Activated naive CD4-positive, alpha-beta T cell (primary cell): Measurements from ENCODE around the gene ARHGEF39.
"Not testable (repeated sequence)": the region's sequence is repeated elsewhere in the genome, so short reads cannot be mapped to it uniquely, and the experiment has no call there.

ENCODE experiments used
- DNase-seq, 4 experiments: peaks; one replicate each; lab custom pipeline; 2025; lab: John Stamatoyannopoulos, UW

The ARHGEF39 gene

DNA sequence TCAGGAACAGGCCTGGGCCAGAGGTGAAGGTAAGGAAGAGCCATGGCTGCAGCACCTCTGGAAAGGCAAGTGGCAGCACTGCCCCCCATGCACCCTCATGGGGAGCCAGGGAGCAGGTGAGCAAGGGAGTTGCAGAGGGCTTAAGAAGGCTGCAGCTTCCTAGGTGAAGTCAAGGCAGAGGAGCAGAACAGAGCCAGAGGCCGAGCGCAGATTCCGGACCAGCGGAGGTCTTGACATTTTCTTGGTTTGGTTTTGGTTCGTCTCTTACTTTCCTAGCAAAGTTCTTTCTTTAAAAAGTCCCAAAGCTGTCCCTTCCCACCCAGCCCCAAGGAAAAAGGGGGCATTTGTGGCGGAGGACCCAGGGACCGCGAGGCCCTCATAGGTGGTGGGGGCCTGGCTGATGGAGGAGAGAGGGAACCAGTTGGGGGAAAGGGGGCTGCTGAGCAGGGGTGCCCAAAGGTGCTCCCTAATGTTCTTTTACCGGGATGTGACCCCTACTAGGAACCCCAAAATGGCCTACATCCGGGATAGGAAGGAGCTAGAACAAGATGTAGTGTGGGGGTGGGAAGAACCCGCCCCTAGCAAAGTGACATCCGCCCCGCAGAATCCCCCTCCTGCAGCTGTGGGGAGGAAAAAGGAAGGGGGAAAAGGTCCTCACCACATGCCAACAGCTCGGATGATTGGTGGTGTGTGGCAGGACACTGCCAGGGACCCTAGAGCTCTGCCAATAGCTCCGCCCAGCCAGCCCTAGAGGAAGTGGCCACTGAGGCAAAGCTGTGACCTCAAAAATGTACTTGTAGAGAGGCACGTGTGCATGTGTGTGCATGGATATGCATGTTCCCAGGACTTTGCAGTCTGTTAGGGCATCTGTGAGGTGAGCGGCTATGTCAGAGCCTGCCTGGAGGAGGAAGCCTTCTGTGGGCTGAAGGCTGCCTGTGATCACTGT, 45.9 kb downstream of the ARHGEF39 start:
- DNase-seq = no peak

DNA sequence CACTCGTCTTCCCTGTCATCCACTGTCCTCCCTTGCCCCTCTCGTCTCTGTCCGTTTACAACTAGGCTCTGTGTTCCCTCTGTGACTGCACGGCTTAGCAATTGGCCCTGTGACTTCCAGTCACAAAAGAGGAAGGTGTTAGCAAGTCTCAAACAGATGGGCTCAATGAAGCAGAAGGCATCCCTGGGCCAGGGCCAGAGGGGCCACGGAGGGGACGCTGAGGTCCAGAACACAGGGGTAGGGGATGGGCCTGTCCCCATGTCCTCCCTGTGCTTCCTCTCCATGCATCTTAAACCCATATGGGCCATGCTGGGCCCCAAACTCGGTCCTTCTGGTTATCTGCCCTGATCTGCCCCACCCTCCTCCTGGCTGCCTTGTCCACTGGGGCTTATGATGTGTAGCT, 46.7 kb downstream of the ARHGEF39 start, which contains the start of gene CD72:
TSS of gene CD72 (minus strand) at position 89 of the 403 bp plus-strand sequence. CDS start 110 bp downstream, outside the sequence.
- no peak for DNase-seq

DNA sequence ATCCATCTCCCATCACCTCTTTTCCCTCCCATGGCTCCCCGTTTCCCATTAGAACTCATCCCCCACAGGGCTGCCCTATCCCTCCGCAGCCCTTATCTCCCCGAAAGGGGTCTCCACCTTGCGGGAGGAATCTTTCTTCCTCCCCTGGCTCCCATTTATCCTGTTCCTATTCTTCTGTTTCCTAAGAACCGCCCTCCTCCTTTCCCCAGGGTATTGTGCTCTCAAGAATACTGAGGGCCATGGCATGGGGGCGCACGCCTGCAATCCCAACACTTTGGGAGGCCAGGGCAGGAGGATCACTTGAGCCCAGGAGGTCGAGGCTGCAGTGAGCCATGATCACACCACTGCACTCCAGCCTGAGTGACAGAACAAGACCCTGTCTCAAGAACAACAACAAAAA, 47.4 kb downstream of the ARHGEF39 start:
- no peak for DNase-seq

DNA sequence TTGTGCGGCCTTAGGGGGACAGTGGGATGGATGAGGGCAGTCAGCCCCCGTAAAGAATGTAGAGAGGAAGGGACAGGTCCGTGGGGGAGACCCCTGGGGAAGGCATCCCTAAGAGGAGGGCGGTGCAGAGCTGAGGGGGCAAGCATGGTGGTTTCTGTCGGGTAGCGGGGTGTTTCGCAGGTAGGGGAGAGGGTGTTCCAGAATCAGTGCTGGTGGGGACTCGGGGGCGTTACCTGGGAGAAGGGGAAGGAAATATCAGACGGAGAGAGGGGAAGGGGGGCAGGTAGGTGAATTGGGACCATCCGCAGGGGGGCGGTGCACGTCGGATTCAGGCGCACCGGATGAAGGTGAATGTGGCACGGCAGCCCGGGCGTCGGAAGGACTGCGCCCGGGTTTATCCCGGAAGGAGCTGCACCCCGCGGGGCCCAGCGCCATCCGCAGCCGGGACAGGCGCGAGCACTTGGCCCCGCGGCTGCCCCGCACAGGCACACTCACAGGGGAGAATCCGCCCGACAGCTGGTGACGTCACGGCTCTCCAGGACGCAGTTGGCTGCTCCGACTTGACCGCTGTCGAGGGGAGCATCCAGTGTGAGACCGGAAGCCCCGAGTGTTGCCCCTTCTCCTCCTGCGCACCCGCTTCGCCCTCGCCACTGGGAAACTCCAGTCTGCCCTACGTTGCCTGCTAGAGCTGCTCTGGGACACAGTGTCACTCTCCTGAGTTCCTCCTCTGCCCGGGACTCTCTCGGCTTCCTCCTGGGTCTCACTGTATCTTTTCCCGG, 48.1 kb downstream of the ARHGEF39 start:
- peak in 3 of 4 experiments; percentile 46 to 61 (median 46) for DNase-seq

DNA sequence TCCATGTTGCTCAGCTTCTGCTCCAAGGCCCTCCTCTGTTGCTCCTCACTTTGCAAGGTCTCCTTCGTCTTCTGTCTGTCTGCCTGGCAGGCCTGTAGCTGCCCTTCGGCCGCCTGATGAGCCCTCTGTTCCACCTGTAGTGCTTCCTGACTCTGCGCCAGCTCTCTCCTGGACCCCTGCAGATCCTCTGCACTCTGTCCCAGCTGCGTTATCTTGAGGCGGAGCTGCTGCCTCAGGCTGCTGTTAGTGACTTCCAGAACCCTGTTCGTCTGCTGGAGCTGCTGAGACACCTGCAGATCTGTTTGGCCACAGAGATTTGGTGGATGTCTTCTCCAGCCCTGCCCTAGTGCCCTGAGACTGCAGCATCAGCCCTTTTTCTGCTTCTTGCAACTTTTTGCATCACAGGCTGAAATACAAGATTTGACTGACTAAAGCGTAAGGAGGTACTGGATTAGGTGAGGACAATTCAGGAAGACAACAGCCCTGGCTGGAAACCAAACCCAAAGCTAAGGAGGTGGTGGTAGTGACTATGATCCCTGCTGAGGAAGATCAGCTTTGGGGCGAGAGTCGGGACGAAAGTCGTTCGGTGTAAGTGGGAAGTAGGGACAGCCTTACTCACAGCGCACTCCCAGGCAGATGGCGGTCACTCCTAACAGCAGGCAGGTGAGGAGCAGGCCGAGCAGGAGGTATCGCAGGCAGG, 48.9 kb downstream of the ARHGEF39 start:
- DNase-seq = no peak

DNA sequence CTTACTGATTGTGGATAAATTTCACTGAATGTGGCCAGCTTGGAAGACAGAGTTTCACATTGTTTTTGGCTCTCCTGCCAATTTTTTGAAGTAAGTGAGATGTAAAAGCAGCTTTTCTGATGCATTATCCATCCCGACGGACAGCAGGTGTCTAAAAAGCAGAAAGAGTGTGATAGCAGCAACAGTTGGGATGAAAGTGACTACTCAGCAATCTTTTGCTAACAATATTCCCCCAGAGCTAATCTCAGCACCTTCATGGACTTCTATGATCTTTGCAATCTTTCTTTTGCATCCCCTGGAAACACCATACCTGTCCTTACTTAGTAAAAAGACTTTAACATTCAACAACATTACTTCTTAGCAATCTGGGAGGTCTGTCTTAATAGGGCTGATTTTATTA, 52.2 kb downstream of the ARHGEF39 start:
- DNase-seq = no peak

DNA sequence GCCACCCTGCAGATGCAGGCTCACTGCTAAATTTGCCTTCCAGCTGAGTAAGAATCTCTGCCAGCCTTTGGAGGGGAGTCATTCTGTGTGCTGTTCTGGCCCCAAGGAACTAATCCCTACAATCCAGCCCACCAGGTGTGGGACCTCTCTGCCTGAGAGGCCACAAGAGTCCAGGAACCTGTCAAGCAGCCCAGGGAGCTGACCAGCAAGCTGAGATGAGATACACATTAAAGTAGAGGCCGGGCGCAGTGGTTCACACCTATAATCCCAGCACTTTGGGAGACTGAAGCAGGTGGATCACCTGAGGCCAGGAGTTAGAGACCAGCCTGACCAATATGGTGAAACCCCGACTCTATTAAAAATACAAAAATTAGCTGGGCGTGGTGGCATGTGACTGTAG, 52.9 kb downstream of the ARHGEF39 start:
- not testable (repeated sequence) for DNase-seq

DNA sequence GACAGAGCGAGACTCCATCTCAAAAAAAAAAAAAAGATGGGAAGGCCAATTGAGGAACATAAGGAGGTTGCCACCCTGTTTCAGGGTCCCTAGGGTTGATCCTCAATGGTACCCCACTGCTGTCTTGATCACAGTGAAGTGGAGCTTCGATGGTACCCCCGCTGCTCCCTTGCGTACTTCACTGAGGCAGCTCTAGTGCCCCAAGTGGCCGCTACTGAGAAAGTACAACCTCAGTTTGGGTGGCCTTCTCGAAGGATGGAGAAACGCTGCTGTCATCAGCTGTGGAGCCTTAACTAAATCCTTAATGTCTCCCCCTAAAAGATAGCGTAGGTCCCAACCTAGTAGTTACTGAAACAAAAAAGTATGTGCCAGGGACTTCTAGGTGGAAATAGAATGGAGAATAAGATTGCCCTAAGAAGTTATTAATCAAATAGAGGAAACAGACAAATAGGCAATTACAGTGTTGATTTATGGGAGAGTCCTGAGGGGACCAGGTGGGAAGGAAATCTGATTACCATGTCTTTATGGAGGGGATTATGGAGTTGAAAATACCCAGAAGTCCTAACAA, 53.7 kb downstream of the ARHGEF39 start:
- peak in 2 of 4 experiments; percentile 25 to 43 for DNase-seq

DNA sequence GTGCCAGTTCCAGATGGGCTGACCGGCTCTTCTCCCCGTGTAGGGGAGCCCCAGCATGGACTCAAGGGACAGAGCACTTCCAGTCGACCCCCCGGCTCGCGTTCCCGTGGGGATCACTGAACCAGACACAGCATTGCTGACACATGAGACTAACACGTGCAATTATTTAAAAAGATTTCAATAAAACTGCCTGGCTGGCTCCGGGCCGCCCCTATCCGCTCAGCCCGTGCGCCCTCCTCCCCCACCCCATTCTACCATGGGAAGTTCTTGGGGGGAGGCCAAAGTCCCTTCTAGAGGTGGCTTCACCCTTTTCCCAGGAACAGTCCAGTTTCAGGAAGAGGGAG, 55.2 kb downstream of the ARHGEF39 start:
- DNase-seq = no peak
